ENCODE results near the gene FNIP2.
A peak's percentile ranks its signal among the peaks of the same experiment; 100 is the strongest.
"Not testable (repeated sequence)": the region's sequence is repeated elsewhere in the genome, so short reads cannot be mapped to it uniquely, and the experiment has no call there.

FNIP2 gene

DNA sequence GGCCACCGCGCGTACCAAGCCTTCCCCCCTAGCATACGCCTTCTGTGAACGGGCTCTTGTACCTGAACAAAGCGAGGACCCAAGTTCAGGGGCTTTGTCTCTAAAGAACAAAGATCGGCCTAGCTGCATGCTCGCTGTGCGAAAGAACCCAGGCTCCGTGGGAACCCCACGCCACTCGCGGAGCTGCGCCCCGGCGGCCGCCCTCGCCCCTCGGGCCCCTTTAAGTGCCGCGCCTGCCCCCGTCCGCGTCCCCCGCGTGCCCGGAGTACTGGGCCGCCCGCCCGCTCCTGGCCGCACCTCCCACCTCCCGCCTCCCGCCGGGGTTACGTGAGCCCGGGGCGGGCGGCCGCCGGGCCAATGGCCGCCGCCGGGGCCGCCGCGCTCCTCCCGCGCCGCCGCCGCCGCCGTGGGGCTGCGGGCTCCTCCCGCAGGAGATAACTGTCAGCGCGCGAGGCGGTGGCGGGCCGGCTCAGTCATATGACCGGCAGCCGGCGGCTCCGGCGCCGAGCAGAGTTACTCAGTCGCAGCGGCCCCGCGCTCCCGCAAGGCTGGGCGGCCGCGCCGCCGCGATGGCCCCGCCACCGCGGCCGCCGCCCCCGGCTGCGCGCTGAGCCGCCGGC is at the start of gene FNIP2:
TSS of gene FNIP2 (plus strand) at position 472 of the 620 bp plus-strand sequence. CDS start 187 bp downstream, outside the sequence.
- DNase-seq (ENCODE audit: low read depth in 2 of 3, low spot score in 2 of 3), result peak; percentile 18 to 50 (median 29)

DNA sequence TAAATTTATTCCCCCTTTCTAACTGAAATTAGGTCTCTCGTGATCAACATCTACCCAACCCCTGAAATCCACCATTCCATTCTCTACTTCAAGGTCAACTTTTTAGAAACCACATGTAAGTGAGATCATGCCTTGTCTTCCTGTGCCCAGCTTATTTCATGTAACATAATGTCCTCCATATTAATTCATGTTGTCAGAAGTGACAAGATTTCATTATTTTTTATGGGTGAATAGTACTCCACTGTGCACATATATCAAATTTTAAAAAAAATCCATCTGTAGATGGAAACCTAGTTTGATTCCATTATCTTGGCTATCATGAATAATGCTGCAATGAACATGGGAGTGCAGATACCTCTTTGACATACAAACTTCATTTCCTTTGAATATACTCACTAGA is 47.1 kb upstream of the FNIP2 start:
- DNase-seq (ENCODE audit: low read depth in 2 of 3, low spot score in 2 of 3), result no peak

DNA sequence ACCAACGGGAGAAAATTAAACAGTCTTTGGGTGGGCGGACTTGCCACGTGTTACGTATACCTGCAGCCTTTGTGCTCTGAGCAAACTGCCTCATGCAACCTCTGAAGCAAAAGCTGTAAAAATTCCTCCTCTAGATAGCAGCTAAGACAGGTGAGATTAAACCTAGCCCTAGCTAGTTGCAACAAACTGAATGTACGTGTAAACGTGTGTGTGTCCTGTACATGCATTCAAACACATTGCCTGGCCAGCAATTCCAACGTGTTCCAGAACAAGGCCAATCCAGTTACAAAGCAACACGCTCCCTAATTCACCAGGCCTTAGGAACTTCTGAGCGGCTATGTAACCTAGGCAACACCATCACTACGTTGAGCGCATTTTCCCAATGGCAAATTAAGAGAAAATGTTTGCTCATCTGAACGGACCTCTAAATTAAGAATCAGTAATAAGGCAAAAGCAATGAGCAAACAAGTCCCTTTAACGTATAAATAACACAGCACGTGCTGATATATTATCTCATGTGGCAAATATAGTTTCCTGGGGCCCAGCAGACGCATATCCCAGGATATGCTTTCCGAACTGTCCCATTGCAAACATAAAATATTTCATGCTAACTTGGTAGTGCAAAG is 46.4 kb upstream of the FNIP2 start:
- no peak for DNase-seq (ENCODE audit: low read depth in 2 of 3, low spot score in 2 of 3)

DNA sequence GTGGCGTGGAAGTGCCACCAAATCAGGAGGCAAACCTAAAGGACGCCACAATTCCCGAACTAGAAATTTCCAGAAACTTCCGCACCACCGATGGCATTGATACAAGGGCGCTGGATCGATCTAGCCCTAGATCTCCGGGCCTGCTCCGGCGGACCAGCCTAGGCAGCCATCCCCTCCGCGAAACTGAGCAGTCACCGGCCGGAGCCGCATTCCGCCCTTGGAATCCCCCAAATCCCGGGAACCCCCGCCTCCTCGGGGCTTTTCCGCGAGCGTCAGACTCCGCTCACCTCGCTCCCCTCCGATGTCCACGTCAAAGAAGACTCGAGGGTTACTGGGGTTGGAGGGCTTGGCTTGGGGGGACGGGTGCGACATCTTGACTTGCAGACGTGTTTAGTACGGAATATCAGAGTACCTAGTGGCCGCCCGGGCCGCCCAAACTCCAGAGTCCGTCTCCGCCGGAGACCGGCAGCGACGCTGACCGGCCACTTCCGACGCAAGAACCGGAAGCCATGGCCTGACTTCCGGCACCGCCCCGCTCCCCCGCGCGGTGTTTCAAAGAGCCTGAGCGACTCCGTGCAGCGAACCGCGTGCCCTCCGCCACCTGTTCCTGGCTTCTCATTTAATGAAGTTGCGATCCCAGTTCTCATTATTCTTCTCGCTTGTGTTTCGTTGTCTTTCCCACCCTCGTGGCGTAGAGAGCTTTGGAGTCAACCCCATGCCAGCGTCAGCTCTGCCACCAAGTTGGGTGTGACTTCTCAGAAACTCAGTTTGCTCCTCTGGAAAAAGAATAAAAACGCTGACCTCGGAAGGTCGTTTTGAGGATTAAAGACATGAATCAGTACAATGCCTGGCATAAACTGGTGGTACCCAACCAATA is 45.7 kb upstream of the FNIP2 start, which contains the start of gene PPID:
TSS of gene PPID (minus strand) at position 480 of the 877 bp plus-strand sequence. CDS start at position 372, 108 bp downstream.
- DNase-seq (ENCODE audit: low read depth in 2 of 3, low spot score in 2 of 3), result peak; percentile 64 to 68 (median 65)

DNA sequence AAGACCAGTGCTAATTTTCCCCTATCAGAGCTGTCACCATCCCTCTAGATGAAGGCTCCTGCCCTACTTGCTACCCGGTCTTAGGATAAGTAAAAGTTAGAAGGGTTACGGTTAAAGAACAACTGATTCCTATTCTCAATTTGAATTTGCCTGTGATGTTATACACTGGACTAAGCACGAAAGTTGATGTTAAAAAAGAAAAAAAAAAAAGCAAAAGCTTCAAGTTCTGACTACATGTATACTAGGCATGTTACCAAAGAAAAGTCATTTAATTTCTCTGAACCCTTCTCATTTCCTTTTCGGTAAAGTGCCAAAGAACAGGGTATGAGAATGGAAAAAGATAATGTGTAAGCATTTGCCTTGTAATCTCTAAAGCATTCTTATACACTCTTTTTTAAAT is 44.2 kb upstream of the FNIP2 start:
- DNase-seq (ENCODE audit: low read depth in 2 of 3, low spot score in 2 of 3), result no peak

DNA sequence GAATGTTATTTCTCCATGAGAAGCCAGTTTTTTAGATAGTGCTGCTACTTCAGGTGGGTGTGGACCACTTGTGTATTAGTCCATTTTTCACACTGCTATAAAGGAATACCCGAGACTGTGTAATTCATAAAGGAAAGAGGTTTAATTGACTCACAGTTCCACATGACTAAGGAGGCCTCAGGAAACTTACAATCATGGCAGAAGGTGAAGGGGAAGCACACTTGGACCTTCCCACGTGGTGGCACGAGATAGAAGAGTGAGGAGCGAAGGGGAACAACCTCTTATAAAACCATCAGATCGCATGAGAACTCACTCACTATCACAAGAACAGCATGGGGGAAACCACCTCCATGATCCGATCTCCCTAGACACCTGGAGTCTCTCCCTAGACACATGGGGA is 42.2 kb upstream of the FNIP2 start:
- DNase-seq (ENCODE audit: low read depth in 2 of 3, low spot score in 2 of 3), result no peak

DNA sequence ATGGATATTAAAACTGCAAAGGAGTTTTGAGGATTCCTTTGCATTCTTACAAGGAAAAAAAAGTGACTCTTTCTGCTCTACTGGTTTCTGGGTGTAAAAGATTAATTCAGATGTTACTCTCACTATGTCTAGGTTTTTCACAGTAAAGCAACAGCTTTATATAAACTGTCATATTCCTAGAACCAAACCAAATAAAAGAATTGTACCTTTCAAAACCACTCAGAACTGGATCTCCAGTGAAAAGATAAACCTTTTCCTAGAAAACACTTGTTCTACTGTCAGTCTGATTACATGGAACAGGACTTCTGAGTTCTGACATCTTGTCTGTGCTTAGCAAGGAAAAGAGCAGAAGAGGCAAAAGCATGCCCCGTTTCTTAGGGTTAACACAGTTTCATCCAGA is 40.6 kb upstream of the FNIP2 start:
- DNase-seq (ENCODE audit: low read depth in 2 of 3, low spot score in 2 of 3), result no peak

DNA sequence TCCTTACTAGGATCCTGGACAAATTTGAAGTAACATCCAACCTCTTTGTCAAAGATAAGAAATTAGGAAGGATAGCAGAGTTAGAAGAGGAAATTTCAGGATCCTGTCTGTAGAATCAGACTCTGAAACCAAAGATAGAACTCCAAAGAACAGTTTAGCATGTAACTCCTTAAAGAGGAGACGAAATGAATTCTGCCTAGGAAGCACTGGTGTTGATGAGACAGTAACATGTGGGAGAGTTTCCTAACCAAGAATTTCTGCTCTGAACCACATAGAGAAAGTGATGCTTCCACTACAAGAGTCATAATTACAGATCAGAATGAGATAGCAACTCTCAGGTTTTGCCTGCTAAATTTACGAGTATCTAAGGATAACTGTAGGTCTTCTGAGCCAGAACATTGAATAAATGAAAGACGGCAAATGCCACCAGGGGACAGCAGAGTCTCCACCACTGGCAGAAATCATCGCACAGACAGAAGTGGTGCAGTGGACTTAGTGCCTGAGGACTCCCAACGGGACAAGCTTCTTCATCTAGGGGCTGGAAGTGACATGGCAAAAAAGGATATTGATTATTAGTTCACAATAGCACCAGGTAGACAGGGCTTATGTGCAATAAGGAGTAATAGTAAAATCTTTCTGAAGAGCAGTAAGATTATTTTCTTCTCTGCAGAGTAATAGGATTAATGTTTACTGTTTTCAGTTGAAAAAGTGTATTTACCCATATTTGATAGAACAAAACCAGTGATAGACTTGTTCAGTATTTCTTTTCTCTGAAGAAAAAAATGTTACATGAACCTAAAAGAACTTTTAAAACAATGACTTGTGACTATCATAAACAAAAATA is 38.9 kb upstream of the FNIP2 start:
- no peak for DNase-seq (ENCODE audit: low read depth in 2 of 3, low spot score in 2 of 3)

DNA sequence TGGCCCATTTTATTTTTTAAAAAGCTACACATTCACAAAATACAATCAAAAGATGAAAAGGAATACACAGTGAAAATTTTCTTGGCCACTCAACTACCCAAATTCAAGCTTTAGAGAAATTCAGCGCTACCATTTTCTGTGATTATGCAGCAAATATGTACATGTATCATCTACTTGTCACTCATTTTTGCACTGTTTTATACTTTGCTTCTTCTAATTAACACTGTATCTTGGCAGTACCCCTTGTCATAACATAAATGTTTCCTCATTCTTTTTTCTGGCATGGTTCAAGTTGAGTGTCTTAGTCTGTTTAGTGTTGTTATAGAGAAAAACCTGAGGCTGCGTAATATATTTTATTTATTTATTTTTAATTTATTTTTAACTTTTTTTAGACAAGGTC is 30.0 kb upstream of the FNIP2 start:
- DNase-seq (ENCODE audit: low read depth in 2 of 3, low spot score in 2 of 3), result no peak

DNA sequence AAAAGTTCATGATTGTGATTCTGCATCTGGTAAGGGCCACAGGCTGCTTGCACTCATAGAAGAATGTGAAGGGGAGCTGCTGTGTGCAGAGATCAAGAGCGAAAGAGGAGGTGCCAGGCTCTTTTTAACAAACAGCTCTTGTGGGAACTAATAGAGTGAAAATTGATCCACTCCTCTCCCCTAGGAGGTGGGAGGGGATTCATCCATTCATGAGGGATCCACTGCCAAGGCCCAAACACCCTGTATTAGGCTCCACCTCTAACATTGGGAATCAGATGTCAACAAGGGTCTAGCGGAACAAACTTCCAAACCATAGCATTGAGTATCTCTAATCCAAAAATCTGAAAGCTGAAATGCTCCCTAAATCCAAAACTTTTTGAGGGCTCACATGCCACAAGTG is 29.2 kb upstream of the FNIP2 start:
- no peak for DNase-seq (ENCODE audit: low read depth in 2 of 3, low spot score in 2 of 3)

DNA sequence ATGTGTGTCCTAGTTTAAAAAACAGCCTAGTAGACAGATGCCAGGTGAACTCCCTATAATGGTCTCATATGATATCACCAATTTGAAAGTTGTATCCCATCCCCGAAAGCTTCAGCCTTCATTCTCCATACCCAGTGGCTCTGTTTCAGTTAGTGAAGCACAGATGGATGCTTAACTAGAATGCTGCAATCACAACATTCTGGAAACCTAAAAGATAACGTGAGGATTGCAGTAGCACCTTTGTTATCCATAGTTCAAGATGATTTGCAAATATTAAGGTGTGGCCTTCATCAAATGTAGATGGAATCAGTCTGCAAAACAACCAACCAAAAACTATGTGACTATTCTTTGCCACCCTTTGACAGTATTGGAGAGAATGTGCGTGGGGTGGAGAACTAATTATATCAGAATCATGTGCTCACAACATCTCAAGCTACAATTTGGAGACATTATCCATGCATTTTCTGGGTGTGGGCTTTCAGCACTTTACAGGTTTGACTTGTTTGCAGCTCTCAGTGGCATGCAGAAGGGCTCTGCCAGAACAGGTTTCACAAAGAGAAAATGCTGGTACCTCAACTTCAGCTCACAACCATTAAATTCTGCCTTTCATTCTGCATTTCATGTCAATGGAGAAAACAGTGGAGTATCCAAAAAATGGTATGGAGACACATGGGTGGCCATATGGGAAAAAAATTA is 27.4 kb upstream of the FNIP2 start:
- DNase-seq (ENCODE audit: low read depth in 2 of 3, low spot score in 2 of 3), result no peak

DNA sequence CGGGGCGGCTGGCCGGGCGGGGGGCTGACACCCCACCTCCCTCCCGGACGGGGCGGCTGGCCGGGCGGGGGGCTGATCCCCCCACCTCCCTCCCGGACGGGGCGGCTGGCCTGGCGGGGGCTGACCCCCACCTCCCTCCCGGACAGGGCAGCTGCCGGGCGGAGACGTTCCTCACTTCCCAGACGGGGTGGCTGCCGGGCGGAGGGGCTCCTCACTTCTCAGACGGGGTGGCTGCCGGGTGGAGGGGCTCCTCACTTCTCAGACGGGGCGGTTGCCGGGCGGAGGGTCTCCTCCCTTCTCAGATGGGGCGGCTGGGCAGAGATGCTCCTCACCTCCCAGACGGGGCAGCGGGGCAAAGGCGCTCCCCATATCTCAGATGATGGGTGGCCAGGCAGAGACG is 22.3 kb upstream of the FNIP2 start:
- DNase-seq (ENCODE audit: low read depth in 2 of 3, low spot score in 2 of 3), result not testable (repeated sequence)

DNA sequence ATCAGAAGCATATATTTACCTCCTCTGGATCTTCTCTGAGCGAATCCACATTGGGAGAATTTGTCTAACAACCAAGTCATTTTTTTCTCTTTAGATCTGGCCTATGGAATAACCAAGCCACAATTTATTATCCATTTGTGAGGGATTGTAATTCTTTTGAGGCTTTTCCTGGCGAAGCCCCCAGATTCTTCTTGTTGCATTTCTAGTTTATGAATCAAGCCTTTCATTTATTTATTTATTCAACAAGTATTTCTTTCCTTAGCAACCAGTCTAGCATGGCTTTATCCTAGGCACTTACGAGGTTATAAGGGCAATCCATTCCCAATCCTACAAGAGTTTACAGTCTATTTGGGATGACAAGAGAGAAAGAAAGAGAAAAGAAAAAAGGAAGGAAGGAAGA is 18.4 kb upstream of the FNIP2 start:
- no peak for DNase-seq (ENCODE audit: low read depth in 2 of 3, low spot score in 2 of 3)

DNA sequence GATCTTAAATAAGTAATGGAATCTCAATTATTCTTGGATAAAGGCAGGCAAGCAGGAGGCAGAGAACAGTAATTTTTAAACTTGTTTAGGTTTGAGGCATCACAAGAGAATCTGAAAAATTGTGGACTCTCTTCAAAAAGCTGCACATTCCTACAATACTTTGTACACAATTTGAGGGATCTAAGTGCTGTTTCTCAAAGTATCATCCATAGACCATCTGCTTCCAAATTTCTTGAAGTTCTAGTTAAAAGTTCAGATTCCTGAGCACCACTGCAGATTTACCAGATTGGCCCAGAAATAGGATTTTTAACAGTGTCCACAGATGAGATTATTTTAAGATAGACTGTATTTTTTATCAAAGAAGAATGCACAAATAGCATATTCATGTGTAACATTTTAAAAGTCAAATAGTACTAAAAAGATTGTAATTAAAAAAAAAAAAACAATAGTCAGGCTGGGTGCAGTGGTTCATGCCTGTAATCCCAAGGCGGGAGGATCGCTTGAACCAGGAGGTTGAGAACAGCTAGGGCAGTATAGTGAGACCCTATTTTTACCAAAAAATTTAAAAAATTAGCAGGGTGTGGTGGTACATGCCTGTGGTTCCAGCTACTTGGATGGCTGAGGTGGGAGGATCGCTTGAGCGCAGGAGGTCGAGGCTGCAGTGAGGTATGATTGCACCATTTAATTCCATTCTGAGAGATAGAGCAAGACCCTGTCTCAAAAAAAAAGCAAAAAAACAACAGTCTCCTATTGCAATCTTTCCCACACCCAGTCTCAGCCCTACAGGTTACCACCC is 14.2 kb upstream of the FNIP2 start:
- no peak for DNase-seq (ENCODE audit: low read depth in 2 of 3, low spot score in 2 of 3)

DNA sequence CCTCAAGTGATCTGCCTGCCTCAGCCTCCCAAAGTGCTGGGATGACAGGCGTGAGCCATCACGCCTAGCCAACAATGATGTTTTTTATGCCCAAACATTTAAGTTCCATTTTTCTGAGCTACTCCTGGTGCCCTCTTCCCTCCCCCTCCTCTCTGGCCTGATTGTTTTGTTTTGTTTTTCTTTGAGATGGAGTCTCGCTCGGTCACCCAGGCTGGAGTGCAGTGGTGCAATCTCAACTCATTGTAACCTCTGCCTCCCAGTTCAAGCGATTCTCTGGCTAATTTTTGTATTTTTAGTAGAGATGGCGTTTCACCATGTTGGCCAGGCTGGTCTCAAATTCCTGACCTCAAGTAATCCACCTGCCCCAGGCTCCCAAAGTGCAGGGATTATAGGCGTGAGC is 13.0 kb upstream of the FNIP2 start:
- not testable (repeated sequence) for DNase-seq (ENCODE audit: low read depth in 2 of 3, low spot score in 2 of 3)

DNA sequence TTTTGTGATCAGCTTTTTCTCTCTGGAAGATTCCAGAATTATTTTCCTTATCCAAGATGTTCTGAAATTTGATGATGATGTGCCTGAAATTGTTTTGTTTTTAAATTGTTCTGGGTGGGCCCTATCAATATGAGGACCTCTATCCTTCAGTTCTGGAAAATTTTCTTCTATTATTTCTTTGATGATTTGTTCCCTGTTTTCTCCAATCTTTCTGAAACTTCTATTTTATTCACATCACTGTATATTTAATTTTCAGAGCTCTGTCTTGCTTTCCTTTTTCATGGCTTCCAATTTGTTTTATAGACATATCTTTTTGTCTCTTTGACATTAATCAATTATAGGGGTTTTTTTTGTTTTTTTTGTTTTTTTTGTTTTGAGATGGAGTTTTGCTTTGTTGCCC is 12.2 kb upstream of the FNIP2 start:
- DNase-seq (ENCODE audit: low read depth in 2 of 3, low spot score in 2 of 3), result no peak

DNA sequence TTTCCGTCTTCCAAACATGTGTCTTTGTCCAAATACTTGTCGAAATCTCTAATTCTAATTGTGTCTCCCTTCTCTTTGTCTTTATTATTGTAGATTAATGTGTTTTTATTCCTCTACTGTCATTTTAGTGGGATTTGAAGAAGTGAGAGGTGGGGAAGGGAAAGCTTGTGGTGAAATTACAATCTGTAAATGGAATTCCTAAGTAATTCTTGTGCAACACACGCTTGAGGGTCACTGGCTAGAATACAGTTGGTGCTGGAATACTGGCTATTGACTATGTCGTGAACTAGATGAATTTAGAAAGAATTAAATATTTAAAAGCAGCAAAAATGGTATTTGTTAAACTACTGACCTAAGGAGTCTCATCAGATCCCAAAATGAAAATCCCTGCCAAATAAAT is 10.7 kb upstream of the FNIP2 start:
- DNase-seq (ENCODE audit: low read depth in 2 of 3, low spot score in 2 of 3), result no peak

DNA sequence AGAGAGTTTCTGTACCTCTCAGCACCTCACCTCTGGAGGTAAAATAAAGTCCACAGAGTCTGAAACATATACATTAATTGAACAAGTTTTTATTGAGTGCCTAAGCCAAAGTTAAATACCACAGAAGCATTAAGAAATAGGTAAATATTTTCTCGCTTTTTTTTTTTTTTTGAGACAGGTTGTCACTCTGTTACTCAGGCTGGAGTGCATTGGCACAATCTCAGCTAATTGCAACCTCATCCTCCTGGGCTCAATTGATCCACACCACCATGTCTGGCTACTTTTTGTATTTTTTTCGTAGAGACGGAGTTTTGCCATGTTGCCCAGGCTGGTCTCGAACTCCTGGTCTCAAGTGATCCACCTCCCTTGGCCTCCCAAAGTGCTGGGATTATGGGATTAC is 10.1 kb upstream of the FNIP2 start:
- DNase-seq (ENCODE audit: low read depth in 2 of 3, low spot score in 2 of 3), result no peak

DNA sequence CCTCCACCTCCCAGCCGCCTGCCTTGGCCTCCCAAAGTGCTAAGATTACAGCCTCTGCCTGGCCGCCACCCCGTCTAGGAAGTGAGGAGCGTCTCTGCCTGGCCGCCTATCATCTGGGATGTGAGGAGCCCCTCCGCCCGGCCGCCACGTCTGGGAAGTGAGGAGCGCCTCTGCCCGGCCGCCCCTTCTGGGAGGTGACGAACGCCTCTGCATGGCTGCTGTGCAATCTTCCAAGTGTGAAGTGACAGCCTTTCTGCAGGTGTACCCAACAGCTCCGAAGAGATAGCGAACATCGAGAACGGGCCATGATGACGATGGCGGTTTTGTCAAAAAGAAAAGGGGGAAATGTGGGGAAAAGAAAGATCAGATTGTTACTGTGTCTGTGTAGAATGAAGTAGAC is 9.3 kb upstream of the FNIP2 start:
- DNase-seq (ENCODE audit: low read depth in 2 of 3, low spot score in 2 of 3), result not testable (repeated sequence)

DNA sequence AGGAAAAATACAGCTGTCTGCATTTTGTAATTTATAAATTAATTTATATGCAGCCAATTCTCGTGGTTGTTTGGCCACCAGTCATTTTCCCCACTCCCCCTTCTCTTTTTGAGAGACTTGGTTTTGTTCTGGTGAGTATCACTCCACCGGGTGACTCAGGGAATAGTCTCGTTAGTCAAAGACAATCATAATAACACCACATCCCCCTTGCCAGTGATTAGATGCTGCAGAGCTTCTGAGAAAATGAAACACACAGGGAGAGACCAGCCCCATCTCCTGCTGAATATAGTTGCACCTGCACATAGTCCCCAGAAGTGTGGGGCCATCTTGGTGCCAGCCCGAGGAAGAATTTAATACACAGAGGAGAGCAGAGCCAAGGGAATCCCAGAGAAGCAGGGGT is 8.0 kb upstream of the FNIP2 start:
- no peak for DNase-seq (ENCODE audit: low read depth in 2 of 3, low spot score in 2 of 3)

All from activated CD8-positive, alpha-beta memory T cell treated with anti-CD3 and anti-CD28 coated beads for 48 hours (primary cell).